DOHH2 (cell line): ENCODE results near the gene CENPN.

Source experiments
- H3F3A ChIP-seq: fragments of 200-600 bp; sonication (generic), shearing (Covaris generic); 2 replicates; pipeline ENCODE4 v1.6.0; 2016; ENCODE audit warnings: antibody characterized with exemption, mild to moderate bottlenecking; ENCODE audit not compliant: control insufficient read depth, insufficient read depth
- H3K27ac ChIP-seq: fragments of 200-600 bp; sonication (generic); 2 replicates; pipeline ENCODE4 v1.5.1; 2014; ENCODE audit warnings: low read depth, mild to moderate bottlenecking, low read length, moderate library complexity
- H3K27me3 ChIP-seq: fragments of 200-600 bp; sonication (generic); 2 replicates; pipeline ENCODE4 v1.6.1; 2014; ENCODE audit warnings: mild to moderate bottlenecking, low read length, mixed read lengths; ENCODE audit not compliant: control insufficient read depth
- H3K36me3 ChIP-seq: fragments of 200-600 bp; sonication (generic); 2 replicates; pipeline ENCODE4 v1.6.1; 2014; ENCODE audit warnings: mild to moderate bottlenecking, low read length, moderate library complexity, mixed read lengths; ENCODE audit not compliant: control insufficient read depth
- H3K4me1 ChIP-seq: fragments of 200-600 bp; sonication (generic); 2 replicates; pipeline ENCODE4 v1.6.1; 2014; ENCODE audit warnings: mild to moderate bottlenecking, low read length, mixed read lengths; ENCODE audit not compliant: control insufficient read depth
- H3K4me2 ChIP-seq: fragments of 200-600 bp; sonication (generic); 2 replicates; pipeline ENCODE4 v1.6.0; 2014; ENCODE audit warnings: mild to moderate bottlenecking, low read length, moderate library complexity
- H3K4me3 ChIP-seq: fragments of 200-600 bp; sonication (generic); 2 replicates; pipeline ENCODE4 v1.5.1; 2014; ENCODE audit warnings: mild to moderate bottlenecking, low read length, mixed read lengths
- H3K79me2 ChIP-seq: fragments of 200-600 bp; sonication (generic); 2 replicates; pipeline ENCODE4 v1.6.1; 2014; ENCODE audit warnings: mild to moderate bottlenecking, low read length, mixed read lengths; ENCODE audit not compliant: control insufficient read depth
- H3K9me2 ChIP-seq: fragments of 200-600 bp; sonication (generic); replicated peaks from 2 replicates; pipeline ENCODE4 v1.6.1; 2014; ENCODE audit warnings: mild to moderate bottlenecking, low read length, mixed read lengths; ENCODE audit not compliant: control insufficient read depth
- H3K9me3 ChIP-seq: fragments of 200-600 bp; sonication (generic); 2 replicates; pipeline ENCODE4 v1.6.1; 2014; ENCODE audit warnings: antibody characterized with exemption, low read length, mixed read lengths; ENCODE audit not compliant: control insufficient read depth, insufficient read depth
- H4K20me1 ChIP-seq: fragments of 200-600 bp; sonication (generic); 2 replicates; pipeline ENCODE4 v1.6.0; 2014; ENCODE audit warnings: low read depth, mild to moderate bottlenecking, antibody characterized with exemption, low read length, moderate library complexity; ENCODE audit not compliant: control insufficient read depth, insufficient read depth
- CTCF ChIP-seq: fragments of 200-600 bp; sonication (generic); IDR thresholded peaks from one replicate; pipeline ENCODE4 v1.5.1; 2014; ENCODE audit warnings: antibody characterized with exemption, mild to moderate bottlenecking, low read depth, low read length; ENCODE audit not compliant: poor library complexity, severe bottlenecking
- EZH2phosphoT487 ChIP-seq: fragments of 200-600 bp; sonication (generic); IDR thresholded peaks from 2 replicates; pipeline ENCODE4 v1.6.1; 2017; ENCODE audit warnings: borderline replicate concordance, mild to moderate bottlenecking, antibody characterized with exemption, low read length, moderate library complexity, mixed read lengths

The CENPN gene

GRCh38 chr16:80964351-80964750 lies 42.7 kb upstream of the CENPN start:
- H3K4me3 ChIP-seq, result no peak overlapping the region
- H3F3A ChIP-seq, result peaks cover 3% of the 10 kb centered on the region; the same call in 1 of the 2 replicates
- H3K27me3 ChIP-seq, result no peaks in the 10 kb centered on the region
- H3K4me1 ChIP-seq, result no peaks in the 10 kb centered on the region
- 0 out of 2 replicates have a peak, but pooled peaks cover 10% of the 10 kb centered on the region for H3K9me3 ChIP-seq
- TF ChIP-seq EZH2phosphoT487 (no peak), CTCF (no peak)
- H3K79me2 ChIP-seq, result no peaks in the 10 kb centered on the region
- H3K36me3 ChIP-seq, result no peaks in the 10 kb centered on the region
- no peaks in the 10 kb centered on the region for H4K20me1 ChIP-seq
- no peak overlapping the region for H3K27ac ChIP-seq
- no peak overlapping the region for H3K4me2 ChIP-seq
- no peaks in the 10 kb centered on the region for H3K9me2 ChIP-seq

- TF ChIP-seq CTCF, result no peak
- TF ChIP-seq EZH2phosphoT487, result no peak
- peaks cover 3% of the 10 kb centered on the region; the same call in 1 of the 2 replicates for H3F3A ChIP-seq
- no peaks in the 10 kb centered on the region for H3K9me2 ChIP-seq
- H3K4me1 ChIP-seq, result no peaks in the 10 kb centered on the region
- H3K36me3 ChIP-seq, result no peaks in the 10 kb centered on the region
- no peak overlapping the region for H3K4me2 ChIP-seq
- H3K79me2 ChIP-seq, result no peaks in the 10 kb centered on the region
- no peaks in the 10 kb centered on the region for H4K20me1 ChIP-seq
- no peaks in the 10 kb centered on the region for H3K27me3 ChIP-seq
- no peaks in the 10 kb centered on the region for H3K9me3 ChIP-seq
- no peak overlapping the region for H3K4me3 ChIP-seq
- no peak overlapping the region for H3K27ac ChIP-seq
Measured at GRCh38 chr16:80966617-80967016, 40.4 kb upstream of the CENPN start.

GRCh38 chr16:80968386-80969113 lies 38.5 kb upstream of the CENPN start:
- peaks cover 3% of the 10 kb centered on the region; the same call in 1 of the 2 replicates for H3F3A ChIP-seq
- no peaks in the 10 kb centered on the region for H3K79me2 ChIP-seq
- H3K9me2 ChIP-seq, result no peaks in the 10 kb centered on the region
- no peak overlapping the region for H3K4me3 ChIP-seq
- no peak overlapping the region for H3K4me2 ChIP-seq
- H3K27ac ChIP-seq, result no peak overlapping the region
- H3K9me3 ChIP-seq, result no peaks in the 10 kb centered on the region
- no peaks in the 10 kb centered on the region for H3K4me1 ChIP-seq
- no peaks in the 10 kb centered on the region for H4K20me1 ChIP-seq
- no peak for TF ChIP-seq CTCF
- no peak for TF ChIP-seq EZH2phosphoT487
- 0 out of 2 replicates have a peak, but pooled peaks cover 3% of the 10 kb centered on the region for H3K36me3 ChIP-seq
- H3K27me3 ChIP-seq, result no peaks in the 10 kb centered on the region
